DOHH2 (cell line): ENCODE measurements around the gene MALRD1.

Experiments
- CTCF ChIP-seq: fragments of 200-600 bp; sonication (generic); IDR thresholded peaks from one replicate; pipeline ENCODE4 v1.5.1; 2014; ENCODE audit warnings: antibody characterized with exemption, mild to moderate bottlenecking, low read depth, low read length; ENCODE audit not compliant: poor library complexity, severe bottlenecking
- EZH2phosphoT487 ChIP-seq: fragments of 200-600 bp; sonication (generic); IDR thresholded peaks from 2 replicates; pipeline ENCODE4 v1.6.1; 2017; ENCODE audit warnings: borderline replicate concordance, mild to moderate bottlenecking, antibody characterized with exemption, low read length, moderate library complexity, mixed read lengths

GRCh38 chr10:19133992-19134391 lies 85.4 kb downstream of the MALRD1 start:
- TF ChIP-seq CTCF = no peak
- TF ChIP-seq EZH2phosphoT487 = no peak
